Measurements from ENCODE around the gene ZNF778. TPM values are rescaled to one million over a fixed set of nuclear protein-coding genes. Genes with fewer than 3 reads are reported as not detected.

Gene ZNF778
- total and polyA plus RNA-seq, 2 of the 13 experiments (the other 11 are each of a cell fraction or from before 2014, with no cell fraction given) = 3.8 to 7.2 TPM

DNA sequence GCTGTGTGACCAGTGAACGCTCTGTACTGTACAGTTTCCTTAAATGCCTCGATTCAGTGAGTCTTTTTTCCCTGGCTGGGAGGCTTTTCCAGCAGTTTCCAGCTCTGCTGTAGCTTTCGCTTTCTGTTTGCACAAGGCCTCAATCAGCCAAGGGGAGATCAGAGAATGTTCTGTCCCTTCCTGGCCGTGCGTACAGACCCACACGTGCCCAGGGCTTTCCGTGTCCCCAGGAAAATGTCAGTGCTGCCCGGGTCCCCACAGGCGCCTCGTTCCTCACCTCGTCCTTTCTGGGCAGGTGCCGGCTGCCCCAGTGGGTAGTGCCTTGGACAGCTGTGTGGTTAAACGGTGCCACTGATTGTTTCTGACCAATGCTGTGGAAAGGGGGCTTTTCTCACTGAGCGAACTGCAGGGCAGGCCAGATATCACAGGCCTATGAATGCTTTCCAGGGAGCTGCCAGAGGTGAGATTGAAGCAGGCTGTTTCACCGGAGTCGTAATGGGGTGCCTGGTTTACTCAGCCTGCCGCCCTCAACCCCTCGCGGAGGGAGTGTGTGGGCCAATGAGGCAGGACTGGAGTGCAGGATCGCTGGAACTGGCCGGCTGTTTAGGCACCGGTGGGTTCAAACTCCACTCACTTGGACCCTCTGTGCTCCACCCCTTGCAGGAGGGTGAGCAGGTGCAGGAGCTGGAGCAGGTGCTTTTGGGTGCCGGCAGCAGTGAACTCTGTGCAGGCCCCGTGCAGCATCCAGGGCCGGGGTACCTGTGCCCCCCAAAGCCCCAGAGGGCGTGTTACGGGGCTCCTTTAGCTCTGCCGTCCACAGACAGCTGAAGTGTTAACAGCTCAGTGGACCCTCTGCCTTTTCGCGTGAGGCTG, 44.4 kb downstream of the ZNF778 start (continued):
- TF ChIP-seq, protein P1, sequence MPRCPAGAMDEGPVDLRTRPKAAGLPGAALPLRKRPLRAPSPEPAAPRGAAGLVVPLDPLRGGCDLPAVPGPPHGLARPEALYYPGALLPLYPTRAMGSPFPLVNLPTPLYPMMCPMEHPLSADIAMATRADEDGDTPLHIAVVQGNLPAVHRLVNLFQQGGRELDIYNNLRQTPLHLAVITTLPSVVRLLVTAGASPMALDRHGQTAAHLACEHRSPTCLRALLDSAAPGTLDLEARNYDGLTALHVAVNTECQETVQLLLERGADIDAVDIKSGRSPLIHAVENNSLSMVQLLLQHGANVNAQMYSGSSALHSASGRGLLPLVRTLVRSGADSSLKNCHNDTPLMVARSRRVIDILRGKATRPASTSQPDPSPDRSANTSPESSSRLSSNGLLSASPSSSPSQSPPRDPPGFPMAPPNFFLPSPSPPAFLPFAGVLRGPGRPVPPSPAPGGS (CRISPR knock-in tag; IDR thresholded peaks at IDR 0.05) = peak; percentile 58; the same call in 1 of the 2 replicates
- TF ChIP-seq ATF2 (CRISPR knock-in tag; IDR thresholded peaks at IDR 0.05) (no peak), ZNF224 (CRISPR knock-in tag; IDR thresholded peaks at IDR 0.05) (0 out of 2 replicates have a peak, but pooled peaks have one; percentile 10), MTF2 (CRISPR knock-in tag; IDR thresholded peaks at IDR 0.05; ENCODE audit: borderline replicate concordance) (no peak), MTA1 (CRISPR knock-in tag; IDR thresholded peaks at IDR 0.05; ENCODE audit: borderline replicate concordance) (peak; percentile 92), BORCS8-MEF2B (CRISPR knock-in tag; IDR thresholded peaks at IDR 0.05) (peak; percentile 82), MAFK (conservative IDR thresholded peaks at IDR 0.05 in 1 of 2, IDR thresholded peaks at IDR 0.05 in 1 of 2; ENCODE audit: low read length in 2 of 2) (no peak), SIX4 (CRISPR knock-in tag; IDR thresholded peaks at IDR 0.05) (no peak), HNRNPUL1 (IDR thresholded peaks at IDR 0.05; ENCODE audit: low read depth, low read length) (no peak), FLYWCH1 (CRISPR knock-in tag; IDR thresholded peaks at IDR 0.05) (no peak), SSRP1 (CRISPR knock-in tag; IDR thresholded peaks at IDR 0.05) (no peak), ZNF678 (CRISPR knock-in tag; IDR thresholded peaks at IDR 0.05) (peak; percentile 80; the same call in 1 of the 2 replicates), ZNF234 (CRISPR knock-in tag; conservative IDR thresholded peaks at IDR 0.05) (no peak), FOXC1 (CRISPR knock-in tag; IDR thresholded peaks at IDR 0.05; ENCODE audit: borderline replicate concordance) (peak; percentile 76), ZBTB38 (CRISPR knock-in tag; IDR thresholded peaks at IDR 0.05) (no peak), ZNF276 (CRISPR knock-in tag; IDR thresholded peaks at IDR 0.05; ENCODE audit: low read depth) (0 out of 2 replicates have a peak, but pooled peaks have one; percentile 80), ZNF7 (CRISPR knock-in tag; IDR thresholded peaks at IDR 0.05) (no peak), KAT7 (CRISPR knock-in tag; IDR thresholded peaks at IDR 0.05; ENCODE audit: borderline replicate concordance) (peak; percentile 38; the same call in 1 of the 2 replicates)
- TF ChIP-seq, protein P2, sequence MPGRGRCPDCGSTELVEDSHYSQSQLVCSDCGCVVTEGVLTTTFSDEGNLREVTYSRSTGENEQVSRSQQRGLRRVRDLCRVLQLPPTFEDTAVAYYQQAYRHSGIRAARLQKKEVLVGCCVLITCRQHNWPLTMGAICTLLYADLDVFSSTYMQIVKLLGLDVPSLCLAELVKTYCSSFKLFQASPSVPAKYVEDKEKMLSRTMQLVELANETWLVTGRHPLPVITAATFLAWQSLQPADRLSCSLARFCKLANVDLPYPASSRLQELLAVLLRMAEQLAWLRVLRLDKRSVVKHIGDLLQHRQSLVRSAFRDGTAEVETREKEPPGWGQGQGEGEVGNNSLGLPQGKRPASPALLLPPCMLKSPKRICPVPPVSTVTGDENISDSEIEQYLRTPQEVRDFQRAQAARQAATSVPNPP (CRISPR knock-in tag; IDR thresholded peaks at IDR 0.05) = no peak

All from HepG2 (cell line).